ENCODE data around the gene PLB1.
A peak's percentile ranks its signal among the peaks of the same experiment; 100 is the strongest.

The PLB1 gene

GRCh38 chr2:28631514-28632206 is 135.8 kb downstream of the PLB1 start:
- no peak for DNase-seq

GRCh38 chr2:28632791-28633190 is 136.9 kb downstream of the PLB1 start:
- no peak for DNase-seq

GRCh38 chr2:28633204-28633603 is 137.3 kb downstream of the PLB1 start:
- no peak for DNase-seq

GRCh38 chr2:28633746-28634145 is 137.9 kb downstream of the PLB1 start:
- DNase-seq: no peak

- no peak for DNase-seq
These were observed 139.3 kb downstream of the PLB1 start for GRCh38 chr2:28635191-28635611.

GRCh38 chr2:28636491-28636890 is 140.6 kb downstream of the PLB1 start:
- DNase-seq: no peak

GRCh38 chr2:28637066-28638047 is 141.5 kb downstream of the PLB1 start:
- DNase-seq: no peak

GRCh38 chr2:28638102-28638501 is 142.2 kb downstream of the PLB1 start:
- DNase-seq: no peak

GRCh38 chr2:28639092-28639691 is 143.3 kb downstream of the PLB1 start:
- DNase-seq: no peak

GRCh38 chr2:28639836-28640235 is 144.0 kb downstream of the PLB1 start:
- DNase-seq: no peak

GRCh38 chr2:28640260-28640907 is 144.5 kb downstream of the PLB1 start:
- no peak for DNase-seq

GRCh38 chr2:28640908-28641300 is 145.0 kb downstream of the PLB1 start:
- DNase-seq: no peak

GRCh38 chr2:28642796-28643195 is 146.9 kb downstream of the PLB1 start:
- DNase-seq: no peak

GRCh38 chr2:28643327-28643726 is 147.5 kb downstream of the PLB1 start:
- no peak for DNase-seq

GRCh38 chr2:28643911-28644334 is 148.1 kb downstream of the PLB1 start:
- DNase-seq: no peak

GRCh38 chr2:28644760-28645159 is 148.9 kb downstream of the PLB1 start:
- DNase-seq: no peak

GRCh38 chr2:28645553-28645952 is 149.7 kb downstream of the PLB1 start:
- DNase-seq: no peak

- no peak for DNase-seq
These were observed 151.8 kb downstream of the PLB1 start for GRCh38 chr2:28647682-28648081.

- no peak for DNase-seq
These were observed 152.3 kb downstream of the PLB1 start for GRCh38 chr2:28648147-28648546.

GRCh38 chr2:28648671-28649395 is 153.0 kb downstream of the PLB1 start:
- DNase-seq: no peak

- peak; percentile 47 for DNase-seq
These were observed 153.8 kb downstream of the PLB1 start for GRCh38 chr2:28649481-28650265.

- DNase-seq: no peak
These were observed 154.4 kb downstream of the PLB1 start for GRCh38 chr2:28650266-28650584.
